Putamen (tissue), 1 donor: ENCODE data around the gene SPINT3.

Experiments
- DNase-seq: peaks from one replicate; pipeline ENCODE4 v3.0.0-alpha.2; 2016; ENCODE audit warnings: low spot score

Gene SPINT3

GRCh38 chr20:45462711-45463509 is 52.5 kb downstream of the SPINT3 start:
- no peak for DNase-seq
